Measurements from ENCODE around the gene MAP3K13. TPM values are rescaled to one million over a fixed set of nuclear protein-coding genes. Genes with fewer than 3 reads are reported as not detected.

MAP3K13 gene
- total and polyA plus RNA-seq, 10 of the 15 experiments (the other 5 are each of a cell fraction or from before 2014, with no cell fraction given): 10.5 to 70.8 (median 26.8) TPM

GRCh38 chr3:185362850-185363661, at the start of gene MAP3K13 (continued):
- TF ChIP-seq IKZF1 (conservative IDR thresholded peaks at IDR 0.05) (peak; percentile 45), MYB (IDR thresholded peaks at IDR 0.05; ENCODE audit: borderline replicate concordance, low read depth, low read length) (no peak), BACH1 (IDR thresholded peaks at IDR 0.05; ENCODE audit: borderline replicate concordance) (no peak), SMAD1 (IDR thresholded peaks at IDR 0.05; ENCODE audit: low read depth, partially characterized antibody) (no peak), NKRF (conservative IDR thresholded peaks at IDR 0.05) (0 out of 2 replicates have a peak, but pooled peaks have one; percentile 46), FOXK2 (IDR thresholded peaks at IDR 0.05) (no peak), ZNF592 (IDR thresholded peaks at IDR 0.05) (no peak), MEF2A (IDR thresholded peaks at IDR 0.05; ENCODE audit: insufficient read depth, low read depth, low read length) (no peak), NFXL1 (IDR thresholded peaks at IDR 0.05; ENCODE audit: borderline replicate concordance) (no peak), TCF12 (IDR thresholded peaks at IDR 0.05; ENCODE audit: low read depth, low read length) (peak; percentile 83), CREB1 (IDR thresholded peaks at IDR 0.05; ENCODE audit: low read depth) (peak; percentile 74), RCOR1 (conservative IDR thresholded peaks at IDR 0.05; ENCODE audit: low read depth, low read length) (no peak), ZBTB33 (IDR thresholded peaks at IDR 0.05) (no peak), WRNIP1 (IDR thresholded peaks at IDR 0.05; ENCODE audit: borderline replicate concordance, low read depth, low read length) (no peak), SMARCA5 (IDR thresholded peaks at IDR 0.05) (no peak), SPI1 (IDR thresholded peaks at IDR 0.05; ENCODE audit: borderline replicate concordance, insufficient read depth, low read depth, low read length) (peak; percentile 27; the same call in 1 of the 2 replicates), TARDBP (IDR thresholded peaks at IDR 0.05; ENCODE audit: borderline replicate concordance) (no peak), FOXM1 (IDR thresholded peaks at IDR 0.05; ENCODE audit: low read depth, low read length) (peak; percentile 33; the same call in 1 of the 2 replicates), MYC (IDR thresholded peaks at IDR 0.05; ENCODE audit: insufficient read depth, insufficient read length, insufficient replicate concordance, low read length, severe bottlenecking) (no peak), USF1 (IDR thresholded peaks at IDR 0.05; ENCODE audit: borderline replicate concordance, extremely low read length, insufficient read depth, low read depth, low read length) (no peak)

Measured in GM12878 (cell line).